GM21576 (cell line): ENCODE data around the gene PNPLA1.

Experiments used
- ATAC-seq: cut with Tn5 transposase; IDR thresholded peaks from one replicate; pipeline ENCODE4 v1.9.1; 2021; ENCODE audit warnings: mild to moderate bottlenecking, moderate library complexity; ENCODE audit not compliant: unreplicated experiment

Gene PNPLA1

DNA sequence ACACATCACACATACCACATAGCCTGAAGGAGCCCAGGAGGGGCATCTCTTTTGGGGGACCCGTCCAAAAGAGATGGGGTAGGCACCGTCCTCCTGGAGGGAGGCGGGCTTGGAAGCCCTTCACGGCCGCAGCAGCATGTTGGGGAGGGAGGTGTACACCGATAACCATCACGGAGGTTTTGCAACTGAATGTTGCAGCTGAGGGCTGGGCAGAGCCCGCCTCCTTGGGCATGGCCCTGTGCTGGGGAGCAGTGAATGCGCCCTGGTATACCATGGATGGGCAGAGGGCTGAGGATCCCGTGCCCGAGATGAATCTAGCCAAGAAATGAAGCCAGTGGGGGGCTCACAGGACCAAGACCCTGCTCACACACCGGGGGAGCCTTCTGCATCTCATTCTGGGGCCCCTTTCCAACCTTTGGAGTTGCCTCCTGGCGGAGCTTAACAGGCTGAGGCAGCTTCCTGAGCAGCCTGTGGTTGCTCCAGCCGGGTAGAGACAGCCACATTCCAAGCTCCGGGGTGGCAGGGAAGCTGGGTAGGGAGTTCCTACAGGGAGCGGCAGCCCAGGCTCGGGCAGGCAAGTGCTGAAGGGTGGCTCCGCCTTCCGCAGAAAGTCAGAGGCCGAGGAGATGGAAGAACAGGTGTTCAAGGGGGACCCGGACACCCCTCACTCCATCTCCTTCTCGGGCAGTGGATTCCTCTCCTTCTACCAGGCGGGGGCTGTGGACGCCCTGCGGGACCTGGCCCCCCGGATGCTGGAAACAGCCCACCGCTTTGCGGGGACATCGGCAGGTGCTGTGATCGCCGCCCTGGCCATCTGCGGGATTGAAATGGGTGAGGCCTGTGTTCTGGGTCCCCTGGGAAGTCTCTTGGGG is at the start of gene PNPLA1:
TSS of gene PNPLA1 (plus strand) at position 227 of the 872 bp plus-strand sequence. CDS start at position 627, 400 bp downstream.
- ATAC-seq: no peak

- ATAC-seq: no peak
Observed at GRCh38 chr6:36220226-36220625, 49.6 kb upstream of the PNPLA1 start.

GRCh38 chr6:36221674-36222073 is 48.2 kb upstream of the PNPLA1 start:
- no peak for ATAC-seq

DNA sequence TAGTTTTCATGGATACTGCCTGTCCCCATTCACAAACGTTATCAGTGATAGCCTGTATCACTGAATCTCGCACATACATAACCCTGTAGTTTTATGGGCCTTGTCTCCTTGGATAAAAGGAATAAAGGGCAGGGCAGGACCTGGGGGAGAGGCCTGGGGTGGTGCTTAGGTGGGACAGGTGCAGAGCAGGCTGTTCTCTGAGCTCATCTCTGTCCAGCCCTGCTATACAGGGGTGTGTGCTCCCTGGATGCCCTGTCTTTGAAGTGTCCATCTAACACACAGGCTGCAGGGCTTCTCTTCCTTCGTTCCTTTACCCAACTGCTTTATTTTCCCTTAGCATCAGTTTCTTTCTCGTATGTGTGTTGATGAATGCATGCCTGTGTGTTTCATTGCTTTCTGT is 46.9 kb upstream of the PNPLA1 start:
- no peak for ATAC-seq

- no peak for ATAC-seq
Observed at GRCh38 chr6:36223706-36224105, 46.2 kb upstream of the PNPLA1 start.

DNA sequence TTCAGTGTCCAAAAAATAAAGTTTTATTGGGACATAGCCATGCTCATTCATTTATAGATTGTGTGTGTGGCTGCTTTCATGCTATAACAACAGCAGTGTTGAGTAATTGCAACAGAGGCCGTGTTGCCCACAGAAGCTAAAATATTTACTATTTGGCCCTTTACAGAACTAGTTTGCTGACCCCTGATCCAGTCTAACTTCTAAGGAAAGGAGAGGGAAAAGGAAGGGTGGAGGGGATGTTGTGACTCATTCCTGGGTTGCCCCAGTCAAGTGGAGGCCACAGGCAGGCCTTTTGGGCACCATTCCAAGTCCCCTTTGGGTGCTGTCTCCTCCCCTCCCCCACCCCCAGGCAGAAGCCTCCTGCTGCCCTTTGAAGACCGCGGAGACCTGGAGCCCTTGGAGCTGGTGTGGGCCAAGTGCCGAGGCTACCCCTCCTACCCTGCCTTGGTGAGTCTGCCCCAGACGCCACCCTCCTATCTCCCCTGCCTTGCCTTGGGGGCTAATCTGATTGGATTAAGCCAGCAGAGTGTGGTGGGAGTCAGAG is 44.9 kb upstream of the PNPLA1 start:
- ATAC-seq: no peak

DNA sequence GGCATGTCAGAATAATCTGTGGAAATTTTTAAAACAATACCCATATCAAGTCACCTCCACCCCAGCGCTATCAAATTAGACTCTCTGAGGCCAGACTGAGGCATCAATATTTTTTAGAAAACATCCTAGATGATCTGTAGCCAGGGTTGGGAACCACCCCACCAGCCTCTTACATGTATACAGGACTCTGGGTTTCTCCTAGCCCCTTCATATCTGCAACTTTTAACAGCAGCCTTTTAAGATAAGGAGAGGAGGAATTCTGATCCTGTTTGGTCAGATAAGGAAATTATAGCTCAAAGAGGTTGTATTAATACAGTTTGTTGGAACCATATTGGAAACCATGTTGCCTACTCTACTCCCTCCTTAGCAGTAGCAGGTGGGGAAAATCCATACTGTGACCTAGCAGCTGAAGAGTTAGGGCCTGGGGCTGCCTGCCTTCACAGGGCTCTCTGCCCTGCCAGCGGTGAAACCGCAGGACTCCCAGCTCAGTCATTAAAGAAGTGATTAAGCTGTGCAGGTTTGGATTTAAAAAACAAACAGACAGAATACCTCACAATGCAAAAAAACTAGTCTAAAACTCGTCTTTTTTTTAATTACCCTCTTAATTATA is 43.3 kb upstream of the PNPLA1 start:
- no peak for ATAC-seq

DNA sequence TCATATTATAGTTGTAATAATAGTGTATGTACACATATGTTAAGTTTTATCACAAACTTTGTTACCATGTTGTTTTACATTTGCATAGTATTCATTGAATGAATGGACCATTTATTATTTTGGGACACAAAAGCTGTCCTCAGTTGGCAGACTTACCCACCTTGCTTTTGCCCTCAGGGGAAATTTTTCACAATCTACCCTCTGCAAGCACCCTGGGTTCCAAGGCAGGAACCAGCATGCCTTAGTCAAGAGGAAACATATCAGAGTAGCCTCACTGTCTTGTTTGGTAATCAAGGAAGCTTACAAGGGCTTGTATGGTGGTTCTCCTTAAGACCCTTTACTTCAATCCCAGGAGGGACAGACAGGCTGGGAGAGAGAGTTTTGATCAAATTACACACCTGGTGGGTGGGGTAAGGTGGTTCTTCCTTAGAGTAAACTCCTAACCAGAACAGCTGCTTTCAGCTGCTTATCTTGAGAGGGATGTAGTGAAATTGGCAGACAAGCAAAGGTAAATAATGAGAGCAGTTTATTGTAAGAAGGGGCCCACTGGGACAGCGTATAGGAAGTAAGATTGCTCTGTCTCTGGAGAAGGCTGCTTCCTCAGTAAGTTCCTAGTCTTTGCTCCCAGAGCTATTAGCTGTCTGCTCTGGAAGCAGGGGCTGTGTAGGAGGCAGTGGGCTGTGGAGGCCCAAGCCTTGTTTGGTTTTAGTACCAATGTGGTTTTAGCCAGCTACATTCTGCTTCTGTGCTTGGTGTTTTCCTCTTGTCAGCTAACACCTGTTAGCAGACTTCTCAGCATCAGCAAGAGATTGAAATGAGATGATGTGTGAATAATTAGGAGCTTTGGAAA is 42.3 kb upstream of the PNPLA1 start:
- ATAC-seq: no peak

DNA sequence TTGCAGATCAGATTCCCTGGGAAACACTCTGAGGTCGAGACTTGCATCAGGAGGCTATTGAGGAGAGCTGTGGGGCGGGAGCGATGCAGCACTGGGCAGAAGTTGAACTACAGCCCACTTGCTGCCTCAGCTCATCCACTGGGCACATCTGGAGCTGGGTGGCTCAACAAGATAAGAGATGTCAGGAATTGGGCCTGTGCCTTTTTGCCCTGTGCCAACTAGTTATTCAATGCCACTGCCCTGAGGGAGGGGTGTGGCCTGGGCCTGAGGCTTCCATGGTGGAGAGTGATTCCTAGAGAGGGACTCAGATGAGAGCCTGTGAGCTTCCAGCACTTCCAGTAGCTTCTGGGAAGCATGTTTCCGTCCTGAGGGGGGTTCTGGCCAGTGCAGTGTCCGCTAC is 40.6 kb upstream of the PNPLA1 start:
- no peak for ATAC-seq

DNA sequence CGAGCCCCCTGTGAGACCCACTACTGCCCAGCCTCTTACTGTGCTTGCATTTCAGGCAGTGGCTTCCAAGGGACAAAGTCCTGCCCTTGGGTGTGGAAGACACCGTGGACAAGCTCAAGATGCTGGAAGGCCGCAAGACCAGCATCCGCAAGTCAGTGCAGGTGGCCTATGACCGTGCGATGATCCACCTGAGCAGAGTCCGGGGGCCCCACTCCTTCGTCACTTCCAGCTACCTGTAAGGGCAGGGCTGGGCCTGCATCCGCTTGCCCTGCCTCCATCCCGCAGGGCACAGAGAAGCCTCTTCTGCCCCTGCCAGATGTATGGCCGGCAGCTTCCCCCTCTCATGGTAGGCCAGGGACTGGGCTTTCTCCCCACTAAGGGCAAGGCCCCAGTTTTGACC is 39.5 kb upstream of the PNPLA1 start:
- no peak for ATAC-seq

GRCh38 chr6:36232172-36232571 is 37.7 kb upstream of the PNPLA1 start:
- ATAC-seq: no peak

GRCh38 chr6:36235309-36235708 is 34.6 kb upstream of the PNPLA1 start:
- ATAC-seq: no peak

DNA sequence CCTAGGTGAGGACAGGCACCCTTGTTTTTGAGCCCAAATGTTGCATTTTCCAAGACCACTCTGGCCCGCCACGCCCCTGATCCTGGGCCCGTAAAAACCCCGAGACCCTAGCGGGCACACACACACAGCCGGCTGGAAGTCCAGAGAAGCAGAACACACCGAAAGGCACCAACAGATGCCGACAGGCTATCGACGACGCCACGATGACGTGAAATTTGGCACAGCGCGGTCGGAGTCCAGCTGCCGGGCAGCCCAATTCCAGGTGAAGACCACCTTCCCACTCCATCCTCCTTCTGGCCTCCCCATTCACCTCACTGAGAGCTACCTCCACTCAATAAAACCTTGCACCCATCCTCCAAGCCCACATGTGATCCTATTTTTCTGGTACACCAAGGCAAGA is 34.0 kb upstream of the PNPLA1 start:
- no peak for ATAC-seq

DNA sequence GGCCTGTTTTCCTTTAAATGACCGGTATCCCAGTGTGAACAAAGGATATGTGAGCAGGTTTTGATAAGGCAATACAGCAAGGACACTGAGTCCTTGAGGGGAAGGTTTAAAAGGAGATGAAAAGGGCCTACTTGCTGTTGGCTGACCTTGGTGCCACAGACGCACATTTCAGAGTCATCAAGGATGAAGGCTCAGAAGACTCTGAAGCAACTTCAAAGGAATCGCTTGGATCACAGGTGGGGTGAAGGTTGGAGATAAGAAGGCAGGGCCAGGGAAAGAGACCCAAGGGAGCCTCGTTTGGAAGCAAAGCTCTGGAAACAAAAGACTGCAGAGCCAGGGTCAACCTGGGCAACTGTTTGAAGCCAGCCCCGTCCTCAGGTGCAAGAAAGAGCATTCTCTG is 30.1 kb upstream of the PNPLA1 start:
- ATAC-seq: no peak

DNA sequence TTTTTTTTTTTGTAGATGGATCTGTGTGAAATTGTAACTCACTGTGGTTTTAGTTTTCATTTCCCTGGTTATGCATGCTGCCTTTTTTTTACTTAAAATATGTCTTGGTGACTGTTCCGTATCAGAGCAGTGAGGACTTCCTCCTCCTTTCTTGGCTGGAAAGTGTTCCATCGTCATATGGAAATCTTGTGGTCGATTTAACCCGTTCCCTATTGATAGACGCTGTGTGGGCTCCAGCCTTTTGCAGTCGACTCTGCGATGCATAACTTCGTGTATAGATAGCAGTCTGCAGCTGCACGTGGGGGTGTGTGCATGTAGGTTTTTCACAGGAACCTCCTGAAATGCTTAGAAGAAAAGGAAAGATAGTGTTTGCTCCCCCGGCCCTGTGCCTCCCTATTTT is 28.1 kb upstream of the PNPLA1 start:
- ATAC-seq: no peak

GRCh38 chr6:36242161-36242560 is 27.7 kb upstream of the PNPLA1 start:
- no peak for ATAC-seq

- no peak for ATAC-seq
Observed at GRCh38 chr6:36242626-36243025, 27.2 kb upstream of the PNPLA1 start.

- no peak for ATAC-seq
Observed at GRCh38 chr6:36243562-36244212, 26.2 kb upstream of the PNPLA1 start.

GRCh38 chr6:36244641-36245280 is 25.1 kb upstream of the PNPLA1 start:
- no peak for ATAC-seq

DNA sequence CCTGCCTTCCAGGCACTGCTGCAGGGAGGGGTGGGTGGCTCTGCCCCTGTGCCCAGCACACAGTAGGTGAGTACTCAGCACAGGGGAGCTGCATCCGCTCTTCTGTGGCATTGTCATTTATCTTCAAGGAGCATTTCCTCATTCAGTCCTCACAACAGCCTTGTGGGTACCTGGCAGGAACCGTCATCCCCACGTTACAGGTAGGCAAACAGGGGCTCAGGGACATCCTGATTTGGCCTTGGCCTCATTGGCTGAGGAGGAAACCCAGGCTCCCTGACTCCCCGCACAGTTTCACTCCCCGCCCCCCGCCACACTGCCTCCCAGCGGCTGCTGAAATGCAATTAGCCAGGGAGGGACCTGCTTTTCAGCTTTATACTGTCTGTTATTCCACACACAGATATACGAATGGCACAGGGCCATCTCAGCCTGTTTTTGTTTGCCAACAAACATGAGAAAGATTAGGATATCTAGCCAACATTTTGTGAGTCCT is 24.2 kb upstream of the PNPLA1 start:
- ATAC-seq: no peak
